Measurements from ENCODE around the gene GJA9. TPM values are rescaled to one million over a fixed set of nuclear protein-coding genes. Genes with fewer than 3 reads are reported as not detected.

The GJA9 gene
- total and polyA plus RNA-seq, 4 donors = not detected

GRCh38 chr1:38905985-38906384 is 24.6 kb upstream of the GJA9 start:
- H3K4me3 ChIP-seq (ENCODE audit: low read depth in 1 of 3, low read length in 3 of 3) = no peak overlapping the region
- WGBS = 86% methylated on average over 2 of the region's 2 CpGs
- peaks cover 0 to 2% (median 0%) of the 10 kb centered on the region in 4 donors for H3K9me3 ChIP-seq (ENCODE audit: control insufficient read depth in 4 of 4, low read length in 3 of 4)
- no peak overlapping the region for H3K9ac ChIP-seq (ENCODE audit: low read depth in 1 of 2, low read length in 2 of 2)
- H3K4me1 ChIP-seq (ENCODE audit: control insufficient read depth in 4 of 4, insufficient read depth in 4 of 4, low read length in 3 of 4) = peaks cover 0 to 1% (median 0%) of the 10 kb centered on the region in 4 donors
- no peaks in the 10 kb centered on the region for H3K36me3 ChIP-seq (ENCODE audit: control insufficient read depth in 4 of 4, insufficient read depth in 3 of 4, low read depth in 1 of 4, low read length in 3 of 4)
- TF ChIP-seq ATF3 (IDR thresholded peaks at IDR 0.05) (no peak), RXRA (IDR thresholded peaks at IDR 0.05) (no peak), JUND (IDR thresholded peaks at IDR 0.05) (no peak), FOXA2 (IDR thresholded peaks at IDR 0.05) (no peak), YY1 (IDR thresholded peaks at IDR 0.05) (no peak), MAX (IDR thresholded peaks at IDR 0.05) (no peak), HNF4G (IDR thresholded peaks at IDR 0.05) (no peak)
- no peak for DNase-seq (ENCODE audit: low spot score)
- no peaks in the 10 kb centered on the region for H3K27me3 ChIP-seq (ENCODE audit: control insufficient read depth in 4 of 4, insufficient read depth in 4 of 4, low read length in 3 of 4)
- no peak overlapping the region for H3K27ac ChIP-seq (ENCODE audit: low read depth in 1 of 2, low read length in 2 of 2)

- Histone ChIP-seq H3K36me3 (ENCODE audit: control insufficient read depth in 4 of 4, insufficient read depth in 3 of 4, low read depth in 1 of 4, low read length in 3 of 4) (no peaks in the 10 kb centered on the region), H3K9ac (ENCODE audit: low read depth in 1 of 2, low read length in 2 of 2) (no peak overlapping the region), H3K4me3 (ENCODE audit: low read depth in 1 of 3, low read length in 3 of 3) (no peak overlapping the region), H3K27ac (ENCODE audit: low read depth in 1 of 2, low read length in 2 of 2) (no peak overlapping the region), H3K4me1 (ENCODE audit: control insufficient read depth in 4 of 4, insufficient read depth in 4 of 4, low read length in 3 of 4) (no peaks in the 10 kb centered on the region), H3K27me3 (ENCODE audit: control insufficient read depth in 4 of 4, insufficient read depth in 4 of 4, low read length in 3 of 4) (no peaks in the 10 kb centered on the region), H3K9me3 (ENCODE audit: control insufficient read depth in 4 of 4, low read length in 3 of 4) (no peaks in the 10 kb centered on the region)
- no peak for TF ChIP-seq GABPA (IDR thresholded peaks at IDR 0.05 in 1 of 2, conservative IDR thresholded peaks at IDR 0.05 in 1 of 2)
- TF ChIP-seq HNF4A (conservative IDR thresholded peaks at IDR 0.05) = no peak
- 84% methylated on average over 4 of the region's 4 CpGs for WGBS
- no peak for DNase-seq (ENCODE audit: low spot score)
Measured at GRCh38 chr1:38899560-38899959, 18.2 kb upstream of the GJA9 start.

GRCh38 chr1:38898653-38899230 is 17.4 kb upstream of the GJA9 start:
- Histone ChIP-seq H3K27ac (ENCODE audit: low read depth in 1 of 2, low read length in 2 of 2) (no peak overlapping the region), H3K36me3 (ENCODE audit: control insufficient read depth in 4 of 4, insufficient read depth in 3 of 4, low read depth in 1 of 4, low read length in 3 of 4) (no peaks in the 10 kb centered on the region), H3K4me3 (ENCODE audit: low read depth in 1 of 3, low read length in 3 of 3) (no peak overlapping the region), H3K27me3 (ENCODE audit: control insufficient read depth in 4 of 4, insufficient read depth in 4 of 4, low read length in 3 of 4) (no peaks in the 10 kb centered on the region), H3K4me1 (ENCODE audit: control insufficient read depth in 4 of 4, insufficient read depth in 4 of 4, low read length in 3 of 4) (no peaks in the 10 kb centered on the region), H3K9me3 (ENCODE audit: control insufficient read depth in 4 of 4, low read length in 3 of 4) (no peaks in the 10 kb centered on the region), H3K9ac (ENCODE audit: low read depth in 1 of 2, low read length in 2 of 2) (no peak overlapping the region)
- TF ChIP-seq TAF1 (conservative IDR thresholded peaks at IDR 0.05) (no peak), MAX (IDR thresholded peaks at IDR 0.05) (no peak), CTCF (IDR thresholded peaks at IDR 0.05; ENCODE audit: low read depth, low read length, missing input control) (no peak), ATF3 (IDR thresholded peaks at IDR 0.05) (no peak), GABPA (IDR thresholded peaks at IDR 0.05 in 1 of 2, conservative IDR thresholded peaks at IDR 0.05 in 1 of 2) (no peak), NR2F2 (IDR thresholded peaks at IDR 0.05) (no peak), HNF4G (IDR thresholded peaks at IDR 0.05) (no peak), ZBTB33 (IDR thresholded peaks at IDR 0.05) (no peak), FOXA1 (IDR thresholded peaks at IDR 0.05) (no peak), REST (IDR thresholded peaks at IDR 0.05) (no peak)
- no peak for DNase-seq (ENCODE audit: low spot score)

Data from liver (tissue), 9 donors.